Choroid plexus epithelial cell (primary cell): ENCODE data around the gene DIAPH3.

ENCODE experiments used
- DNase-seq: peaks from one replicate; pipeline ENCODE4 v3.0.0-alpha.2; 2010; ENCODE audit warnings: low read depth
- H3K4me3 ChIP-seq: 2 replicates; pipeline ENCODE4 v1.5.1; 2011; ENCODE audit warnings: low read depth, mild to moderate bottlenecking, control low read depth, low read length, moderate library complexity
- TF ChIP-seq, protein P1 (sequence below): conservative IDR thresholded peaks from 2 replicates; pipeline ENCODE4 v1.5.1; 2011; ENCODE audit warnings: low read depth, mild to moderate bottlenecking, control low read depth, inconsistent platforms, low read length, moderate library complexity

DIAPH3 gene

DNA sequence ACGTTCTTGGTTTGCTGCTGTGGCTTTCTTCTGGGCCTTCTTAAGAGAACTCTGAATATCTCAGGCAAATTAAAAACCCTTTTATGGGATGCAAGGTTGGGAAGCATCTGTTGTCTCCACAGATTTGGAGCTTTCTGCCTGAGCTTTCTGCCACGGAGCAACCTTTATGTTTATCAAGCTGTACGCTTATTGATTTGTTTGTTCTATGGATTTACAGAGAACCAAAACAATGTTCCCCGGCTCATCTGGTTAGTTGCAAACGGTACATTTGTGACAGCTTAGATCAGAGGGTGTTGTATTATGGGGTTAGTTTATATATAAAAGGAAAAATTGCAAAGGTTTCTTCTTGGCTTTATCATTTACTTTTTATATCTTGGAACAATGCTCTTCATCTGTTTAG lies 479.6 kb downstream of the DIAPH3 start:
- no peak overlapping the region for H3K4me3 ChIP-seq
- TF ChIP-seq, protein P1, sequence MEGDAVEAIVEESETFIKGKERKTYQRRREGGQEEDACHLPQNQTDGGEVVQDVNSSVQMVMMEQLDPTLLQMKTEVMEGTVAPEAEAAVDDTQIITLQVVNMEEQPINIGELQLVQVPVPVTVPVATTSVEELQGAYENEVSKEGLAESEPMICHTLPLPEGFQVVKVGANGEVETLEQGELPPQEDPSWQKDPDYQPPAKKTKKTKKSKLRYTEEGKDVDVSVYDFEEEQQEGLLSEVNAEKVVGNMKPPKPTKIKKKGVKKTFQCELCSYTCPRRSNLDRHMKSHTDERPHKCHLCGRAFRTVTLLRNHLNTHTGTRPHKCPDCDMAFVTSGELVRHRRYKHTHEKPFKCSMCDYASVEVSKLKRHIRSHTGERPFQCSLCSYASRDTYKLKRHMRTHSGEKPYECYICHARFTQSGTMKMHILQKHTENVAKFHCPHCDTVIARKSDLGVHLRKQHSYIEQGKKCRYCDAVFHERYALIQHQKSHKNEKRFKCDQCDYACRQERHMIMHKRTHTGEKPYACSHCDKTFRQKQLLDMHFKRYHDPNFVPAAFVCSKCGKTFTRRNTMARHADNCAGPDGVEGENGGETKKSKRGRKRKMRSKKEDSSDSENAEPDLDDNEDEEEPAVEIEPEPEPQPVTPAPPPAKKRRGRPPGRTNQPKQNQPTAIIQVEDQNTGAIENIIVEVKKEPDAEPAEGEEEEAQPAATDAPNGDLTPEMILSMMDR, result no peak
- no peak for DNase-seq

DNA sequence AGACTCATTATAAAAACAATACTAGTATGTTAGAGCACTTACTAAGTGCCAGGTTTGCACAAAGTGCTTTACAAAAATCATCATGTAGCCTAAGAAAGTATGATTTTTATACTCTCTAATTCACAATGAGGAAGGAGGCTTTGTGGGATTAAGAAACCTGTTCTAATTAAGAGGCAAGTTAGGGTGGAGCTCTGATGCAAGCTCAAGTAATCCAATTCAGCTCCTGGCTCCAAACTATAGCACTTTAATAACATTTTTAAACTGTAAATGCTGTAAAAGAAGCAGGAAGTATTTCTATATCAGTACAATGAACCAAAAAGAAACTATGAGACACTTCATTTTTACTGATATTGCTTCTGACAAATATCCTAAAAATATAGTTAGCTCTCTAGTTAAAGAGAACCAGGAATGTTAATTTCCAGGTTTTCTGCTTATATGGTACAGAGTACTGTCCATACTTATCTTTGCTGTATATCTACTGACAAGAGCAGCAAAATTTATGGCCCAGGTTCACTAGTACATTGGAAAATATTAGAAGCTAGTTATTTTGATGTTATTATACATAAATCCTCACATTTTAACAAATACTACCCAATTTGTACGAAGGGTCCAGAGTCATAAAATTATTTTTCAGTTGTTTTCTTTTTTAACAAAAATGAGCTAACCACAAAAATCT lies 482.0 kb downstream of the DIAPH3 start:
- TF ChIP-seq, protein P1, result no peak
- no peak overlapping the region for H3K4me3 ChIP-seq
- no peak for DNase-seq

DNA sequence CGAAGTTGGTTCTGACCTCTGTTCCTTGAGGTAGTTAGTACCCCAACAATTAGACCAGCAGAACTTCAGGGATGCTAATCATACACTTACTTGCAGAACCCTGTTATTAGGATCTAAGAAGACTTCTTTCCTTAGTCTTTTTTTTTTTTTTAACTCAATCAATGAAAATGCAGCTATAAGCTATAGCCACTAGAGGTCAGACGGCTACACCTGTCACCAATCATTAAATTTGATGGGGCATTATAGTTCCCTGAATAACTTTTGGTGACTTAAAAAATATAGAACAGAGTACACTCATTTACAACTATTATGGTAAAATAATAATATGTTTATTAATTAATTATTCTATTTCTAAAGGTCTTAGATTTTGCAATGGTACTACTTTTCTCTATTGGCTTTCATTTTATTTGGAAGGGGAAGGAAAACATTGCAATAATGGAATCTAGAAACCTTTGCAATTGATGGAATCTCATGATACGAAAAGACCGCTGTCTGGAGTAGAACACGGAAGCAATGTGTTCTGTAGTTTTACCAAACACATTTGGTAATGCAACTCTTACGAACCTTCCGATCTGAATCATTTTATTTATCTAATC lies 483.2 kb downstream of the DIAPH3 start:
- TF ChIP-seq, protein P1, result peak; percentile 69
- no peak overlapping the region for H3K4me3 ChIP-seq
- peak; percentile 56 for DNase-seq

DNA sequence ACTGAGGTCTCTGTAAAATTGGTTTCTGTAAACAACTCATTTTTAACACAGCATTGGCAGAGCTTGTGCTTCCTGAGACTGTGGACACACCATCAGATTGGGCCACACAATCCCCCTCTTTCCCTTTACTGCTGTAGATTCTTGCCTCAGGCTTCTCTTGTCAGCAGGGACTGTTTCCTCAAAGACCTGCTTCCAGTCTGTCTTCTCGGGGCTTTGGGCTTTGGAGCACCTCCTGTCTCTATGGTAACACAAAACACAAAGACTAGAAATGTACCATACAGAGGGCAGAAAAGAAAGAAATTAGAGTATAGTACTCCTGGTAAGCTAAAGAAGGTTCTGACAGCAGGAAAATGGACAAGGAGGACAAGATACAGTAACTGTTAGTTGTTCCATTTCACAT lies 484.5 kb downstream of the DIAPH3 start:
- TF ChIP-seq, protein P1, result no peak
- no peak for DNase-seq
- no peak overlapping the region for H3K4me3 ChIP-seq

DNA sequence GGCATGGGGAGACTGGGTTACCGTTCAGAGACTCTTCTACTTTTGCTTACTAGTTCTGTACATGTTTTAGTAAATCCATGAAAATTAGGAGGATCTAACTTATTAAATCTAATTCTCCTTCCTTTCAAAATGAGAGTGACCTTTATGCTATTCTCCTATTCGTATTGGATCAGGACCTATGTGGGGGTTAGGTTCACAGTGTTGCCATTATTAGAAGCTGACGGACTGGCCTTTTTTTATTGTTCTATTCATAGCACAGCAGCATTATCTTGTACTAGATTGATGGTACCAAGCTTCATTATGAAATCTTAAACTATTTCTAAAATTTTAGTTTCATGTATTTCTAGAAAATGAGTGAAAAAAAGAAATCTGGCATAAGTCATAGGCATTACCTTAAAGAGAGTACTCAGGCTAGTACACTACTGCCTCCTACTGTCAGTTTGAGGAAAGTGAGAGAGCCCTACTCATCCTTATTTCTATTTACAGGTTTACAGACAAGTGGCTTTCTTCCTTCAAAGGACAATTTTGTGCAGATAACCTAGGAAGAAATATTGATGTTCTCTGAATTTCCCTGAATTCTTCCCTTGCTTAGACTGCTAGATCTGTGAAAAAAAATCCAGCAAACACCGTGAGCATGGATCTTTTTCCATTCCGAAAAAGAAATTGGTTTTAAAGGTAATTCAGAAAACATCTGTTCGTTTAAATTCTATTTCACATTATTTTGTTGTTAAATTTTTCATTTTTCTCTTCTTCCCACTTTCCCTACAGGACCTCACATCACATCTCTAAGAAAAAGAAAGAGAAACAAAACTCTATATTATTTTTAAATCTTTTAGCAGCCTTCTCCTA lies 485.5 kb downstream of the DIAPH3 start:
- TF ChIP-seq, protein P1, result peak; percentile 88
- no peak overlapping the region for H3K4me3 ChIP-seq
- DNase-seq, result peak; percentile 87

DNA sequence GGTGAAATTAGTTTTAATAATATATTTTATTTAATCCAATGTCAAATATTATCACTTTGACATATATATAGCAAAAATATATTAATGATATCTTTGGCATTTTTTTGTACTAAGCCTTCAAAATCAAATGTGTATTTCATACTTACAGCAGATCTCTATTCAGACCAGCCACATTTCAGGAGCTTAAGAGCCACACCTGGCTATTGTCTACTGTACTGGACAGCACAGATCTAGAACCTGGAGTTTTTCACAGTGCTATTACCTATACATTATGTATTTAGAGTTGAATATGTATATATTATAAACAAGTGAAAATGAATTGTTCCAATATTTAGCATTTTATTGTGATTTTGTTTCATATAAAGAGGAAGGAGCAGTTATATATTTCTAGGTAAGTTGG lies 486.3 kb downstream of the DIAPH3 start:
- DNase-seq, result no peak
- TF ChIP-seq, protein P1, result no peak

More for the DNA sequence above, 486.3 kb downstream of the DIAPH3 start:
- no peak overlapping the region for H3K4me3 ChIP-seq
